ENCODE measurements around the gene SMARCD1. TPM values are rescaled to one million over a fixed set of nuclear protein-coding genes. Genes with fewer than 3 reads are reported as not detected.
A peak's percentile ranks its signal among the peaks of the same experiment; 100 is the strongest.

Gene SMARCD1
- total RNA-seq (2021) (141 and 152 TPM in 2 replicates), Bru-seq, nascent RNA (percentile 91 among the genes with signal in this experiment), BruChase-seq, experiment 1, labeled RNA remaining after a 2-hour chase (percentile 96 among the genes with signal in this experiment), BruChase-seq, experiment 2, labeled RNA remaining after a 6-hour chase (percentile 98 among the genes with signal in this experiment)
- long read RNA-seq, transcript SMARCD1-202 (13 exons, 3,658 nt), result major isoform, 39 of 106 reads
- long read RNA-seq, partial matches to known transcripts, result 40 of 106 reads
- long read RNA-seq, other reads (novel, unspliced or antisense), result 20 of 106 reads

- H3K36me3 ChIP-seq (ENCODE audit: insufficient read depth, low read length, poor library complexity, severe bottlenecking), result peaks cover 31% of the 10 kb centered on the region
- no peaks in the 10 kb centered on the region for H3K9me3 ChIP-seq (ENCODE audit: low read depth, low read length, poor library complexity, severe bottlenecking)
- ChIA-PET POLR2A (ENCODE audit: low non-redundant PET) (interaction anchor here (0.6 to 0.7 kb wide), 10 partner anchors 17 to 664 kb away, joined by 3 to 19 read pairs (median 6); partner anchors contain the start of gene GPD1), CTCF (interaction anchor here (0.5 to 2.8 kb wide), 15 partner anchors 10 to 230 kb away, joined by 3 to 19 read pairs (median 4); partner anchors contain the start of genes COX14 and GPD1)
- TF ChIP-seq CTCF (conservative IDR thresholded peaks at IDR 0.05; ENCODE audit: low read depth, low read length) (peak; percentile 91), EZH2 (IDR thresholded peaks at IDR 0.05; ENCODE audit: borderline replicate concordance, low read depth, low read length, poor library complexity, severe bottlenecking) (no peak)
- H3K27me3 ChIP-seq (replicated peaks; ENCODE audit: insufficient read depth, low read depth, low read length, poor library complexity), result no peaks in the 10 kb centered on the region
- H3K4me1 ChIP-seq (ENCODE audit: insufficient read depth, low read length, poor library complexity, severe bottlenecking), result peaks cover 5% of the 10 kb centered on the region
- DNase-seq (ENCODE audit: low spot score), result peak; percentile 98
- H3K4me3 ChIP-seq (ENCODE audit: low read depth, low read length, poor library complexity, severe bottlenecking), result peak within 1 kb of the TSS; percentile 76
- intact Hi-C loops (cut with micrococcal nuclease; ENCODE audit: unreplicated experiment), result loop anchor here (2.0 kb wide), 1 partner anchor 82 kb away; the partner anchor contains the start of gene CERS5
- H3K27ac ChIP-seq (ENCODE audit: low read depth, low read length, poor library complexity, severe bottlenecking), result peak within 1 kb of the TSS; percentile 90
- TSS peak; percentile 99 for BruUV-seq (replicated peaks)
These were observed at the start of gene SMARCD1 for GRCh38 chr12:50084775-50085614. SMARCD1 (plus strand) TSS chr12:50085342; CDS start chr12:50085370, 28 bp downstream.

DNA sequence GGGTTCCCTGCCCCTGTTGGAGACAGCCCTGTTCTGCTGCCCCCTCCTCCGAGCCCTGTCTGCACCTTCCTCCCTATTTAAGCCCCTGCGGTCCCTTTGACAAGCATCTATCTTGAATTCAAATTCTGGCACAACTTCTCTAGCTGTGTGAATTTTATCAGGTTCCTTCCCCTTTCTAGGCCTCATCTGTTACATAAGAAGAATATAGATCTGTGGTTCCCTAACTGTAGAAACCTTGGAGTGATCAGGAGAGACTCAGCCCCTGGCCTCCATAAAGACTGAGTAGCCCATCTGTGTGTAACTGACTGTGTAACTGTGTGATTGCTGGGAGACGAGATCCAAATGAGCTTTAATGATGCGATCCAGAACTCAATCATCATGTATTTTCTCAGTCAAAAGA is 46.8 kb upstream of the SMARCD1 start:
- no peaks in the 10 kb centered on the region for H3K27me3 ChIP-seq (replicated peaks; ENCODE audit: insufficient read depth, low read depth, low read length, poor library complexity)
- DNase-seq (ENCODE audit: low spot score), result no peak
- H3K4me3 ChIP-seq (ENCODE audit: low read depth, low read length, poor library complexity, severe bottlenecking), result no peak overlapping the region
- no peaks in the 10 kb centered on the region for H3K4me1 ChIP-seq (ENCODE audit: insufficient read depth, low read length, poor library complexity, severe bottlenecking)
- H3K36me3 ChIP-seq (ENCODE audit: insufficient read depth, low read length, poor library complexity, severe bottlenecking), result no peaks in the 10 kb centered on the region
- ChIA-PET POLR2A (ENCODE audit: low non-redundant PET) (interaction anchor here (0.7 kb wide), 1 partner anchor 1969 kb away, joined by 23 read pairs; the partner anchor contains the start of gene TAMALIN), CTCF (interaction anchor here (0.7 to 1.7 kb wide), 7 partner anchors 18 to 121 kb away, joined by 3 to 41 read pairs (median 4); partner anchors contain the start of gene SMARCD1)
- no TSS peak for BruUV-seq (replicated peaks)
- H3K27ac ChIP-seq (ENCODE audit: low read depth, low read length, poor library complexity, severe bottlenecking), result no peak overlapping the region
- H3K9me3 ChIP-seq (ENCODE audit: low read depth, low read length, poor library complexity, severe bottlenecking), result no peaks in the 10 kb centered on the region
- TF ChIP-seq EZH2 (IDR thresholded peaks at IDR 0.05; ENCODE audit: borderline replicate concordance, low read depth, low read length, poor library complexity, severe bottlenecking) (no peak), CTCF (conservative IDR thresholded peaks at IDR 0.05; ENCODE audit: low read depth, low read length) (no peak)
- intact Hi-C loops (cut with micrococcal nuclease; ENCODE audit: unreplicated experiment), result no loop called here

- Histone ChIP-seq H3K27me3 (replicated peaks; ENCODE audit: insufficient read depth, low read depth, low read length, poor library complexity) (no peaks in the 10 kb centered on the region), H3K4me1 (ENCODE audit: insufficient read depth, low read length, poor library complexity, severe bottlenecking) (no peaks in the 10 kb centered on the region), H3K9me3 (ENCODE audit: low read depth, low read length, poor library complexity, severe bottlenecking) (no peaks in the 10 kb centered on the region), H3K4me3 (ENCODE audit: low read depth, low read length, poor library complexity, severe bottlenecking) (no peak overlapping the region), H3K27ac (ENCODE audit: low read depth, low read length, poor library complexity, severe bottlenecking) (no peak overlapping the region), H3K36me3 (ENCODE audit: insufficient read depth, low read length, poor library complexity, severe bottlenecking) (no peaks in the 10 kb centered on the region)
- BruUV-seq (replicated peaks), result no TSS peak
- DNase-seq (ENCODE audit: low spot score), result peak; percentile 87
- intact Hi-C loops (cut with micrococcal nuclease; ENCODE audit: unreplicated experiment), result loop anchor here (1.0 kb wide), 2 partner anchors 17 to 31 kb away; no protein-coding TSS in a partner anchor
- CTCF ChIA-PET, result interaction anchor here (0.5 to 1.7 kb wide), 10 partner anchors 11 to 57 kb away, joined by 3 to 41 read pairs (median 4); partner anchors contain the start of gene SMARCD1
- TF ChIP-seq CTCF (conservative IDR thresholded peaks at IDR 0.05; ENCODE audit: low read depth, low read length) (peak; percentile 98), EZH2 (IDR thresholded peaks at IDR 0.05; ENCODE audit: borderline replicate concordance, low read depth, low read length, poor library complexity, severe bottlenecking) (no peak)
- POLR2A ChIA-PET (ENCODE audit: low non-redundant PET), result interaction anchor here (0.5 kb wide), 1 partner anchor 11 kb away, joined by 14 read pairs; no protein-coding TSS in a partner anchor
These were observed 45.8 kb upstream of the SMARCD1 start for GRCh38 chr12:50039151-50039835.

Measured in A673 (cell line).